Activated T-cell treated with anti-CD3 and anti-CD28 coated beads, Interleukin-2, amount 50 U/mL, for 48 hours (primary cell): ENCODE results near the gene AMPH.

Source experiments
- DNase-seq, 2 experiments: peaks; one replicate each; pipeline ENCODE4 v3.0.0-alpha.2; 2020

AMPH gene

GRCh38 chr7:38630720-38631673, at the start of gene AMPH:
AMPH (minus strand) TSS chr7:38631373; CDS start chr7:38631351, 22 bp downstream.
- peak; percentile 38 to 52 for DNase-seq

- DNase-seq = no peak
Observed at GRCh38 chr7:38679419-38679818, 48.2 kb upstream of the AMPH start.

- DNase-seq = no peak
Observed at GRCh38 chr7:38678698-38679054, 47.5 kb upstream of the AMPH start.

- no peak for DNase-seq
Observed at GRCh38 chr7:38677981-38678697, 47.0 kb upstream of the AMPH start.

GRCh38 chr7:38675494-38676106, 44.4 kb upstream of the AMPH start:
- no peak for DNase-seq

- no peak for DNase-seq
Observed at GRCh38 chr7:38674513-38674912, 43.3 kb upstream of the AMPH start.

- DNase-seq = no peak
Observed at GRCh38 chr7:38673795-38674194, 42.6 kb upstream of the AMPH start.

- no peak for DNase-seq
Observed at GRCh38 chr7:38671911-38672905, 41.0 kb upstream of the AMPH start.

- DNase-seq = no peak
Observed at GRCh38 chr7:38669965-38670520, 38.9 kb upstream of the AMPH start.

- DNase-seq = no peak
Observed at GRCh38 chr7:38664972-38665371, 33.8 kb upstream of the AMPH start.

GRCh38 chr7:38660427-38661099, 29.4 kb upstream of the AMPH start:
- peak; percentile 25 to 34 for DNase-seq

- no peak for DNase-seq
Observed at GRCh38 chr7:38659931-38660330, 28.8 kb upstream of the AMPH start.

- no peak for DNase-seq
Observed at GRCh38 chr7:38658921-38659320, 27.7 kb upstream of the AMPH start.

- DNase-seq = no peak
Observed at GRCh38 chr7:38656968-38657367, 25.8 kb upstream of the AMPH start.

GRCh38 chr7:38655833-38656774, 24.9 kb upstream of the AMPH start:
- DNase-seq = no peak

- no peak for DNase-seq
Observed at GRCh38 chr7:38637957-38638356, 6.8 kb upstream of the AMPH start.

- DNase-seq = no peak
Observed at GRCh38 chr7:38632411-38632810, 1.2 kb upstream of the AMPH start.

GRCh38 chr7:38629651-38630510, 1.3 kb downstream of the AMPH start:
- no peak for DNase-seq
